Duodenal mucosa (tissue), 2 donors: Measurements from ENCODE around the gene SRGAP2.
"Not testable (repeated sequence)": the region's sequence is repeated elsewhere in the genome, so short reads cannot be mapped to it uniquely, and the experiment has no call there.

Source experiments
- H3K27ac ChIP-seq: one replicate; pipeline ENCODE4 v1.7.0; 2013; ENCODE audit warnings: low read depth, low read length
- H3K27me3 ChIP-seq, 2 donors: one replicate each; pipeline ENCODE4 v1.7.0; 2013; ENCODE audit warnings: low read length in 2 of 2, control low read depth in 1 of 2; ENCODE audit not compliant: insufficient read depth in 2 of 2, control insufficient read depth in 1 of 2
- H3K36me3 ChIP-seq, 2 donors: one replicate each; pipeline ENCODE4 v1.7.0; 2013; ENCODE audit warnings: low read length in 2 of 2, control low read depth in 1 of 2; ENCODE audit not compliant: insufficient read depth in 2 of 2, control insufficient read depth in 1 of 2
- H3K4me1 ChIP-seq, 2 donors: one replicate each; pipeline ENCODE4 v1.7.0; 2013; ENCODE audit warnings: low read length in 2 of 2, control low read depth in 1 of 2; ENCODE audit not compliant: insufficient read depth in 2 of 2, control insufficient read depth in 1 of 2
- H3K4me3 ChIP-seq, 2 donors: one replicate each; pipeline ENCODE4 v1.7.0; 2013; ENCODE audit warnings: low read length in 2 of 2, low read depth in 1 of 2
- H3K9ac ChIP-seq, 2 donors: one replicate each; pipeline ENCODE4 v1.7.0; 2013; ENCODE audit warnings: low read length in 2 of 2, low read depth in 1 of 2
- H3K9me3 ChIP-seq, 2 donors: one replicate each; pipeline ENCODE4 v1.7.0; 2013; ENCODE audit warnings: low read length in 2 of 2, control low read depth in 1 of 2; ENCODE audit not compliant: control insufficient read depth in 1 of 2

Gene SRGAP2

GRCh38 chr1:206229286-206229685 is 25.9 kb downstream of the SRGAP2 start:
- H3K27ac ChIP-seq, H3K4me3 ChIP-seq, H3K36me3 ChIP-seq, H3K9me3 ChIP-seq, H3K9ac ChIP-seq, H3K27me3 ChIP-seq, H3K4me1 ChIP-seq: not testable (repeated sequence)

DNA sequence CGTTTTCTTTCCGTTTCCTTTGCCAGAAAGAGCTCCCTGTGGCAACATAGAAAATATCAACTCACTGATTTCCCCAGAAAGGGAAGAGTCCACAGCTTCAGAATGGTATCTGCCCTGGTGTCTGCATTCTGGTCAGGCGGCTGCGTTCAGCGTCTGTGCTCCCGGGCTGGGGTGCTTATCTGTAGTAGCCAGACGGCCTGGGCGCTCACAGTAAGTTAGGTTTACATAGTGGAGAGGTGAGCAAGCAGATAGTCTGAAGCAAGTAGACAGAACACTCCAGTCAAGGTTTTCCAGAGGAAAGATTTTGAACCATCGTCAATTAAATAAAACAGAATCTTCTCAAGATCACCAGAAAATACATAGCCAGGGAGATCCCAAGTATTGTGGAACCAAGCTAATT is 28.6 kb downstream of the SRGAP2 start:
- not testable (repeated sequence) for H3K4me3 ChIP-seq

DNA sequence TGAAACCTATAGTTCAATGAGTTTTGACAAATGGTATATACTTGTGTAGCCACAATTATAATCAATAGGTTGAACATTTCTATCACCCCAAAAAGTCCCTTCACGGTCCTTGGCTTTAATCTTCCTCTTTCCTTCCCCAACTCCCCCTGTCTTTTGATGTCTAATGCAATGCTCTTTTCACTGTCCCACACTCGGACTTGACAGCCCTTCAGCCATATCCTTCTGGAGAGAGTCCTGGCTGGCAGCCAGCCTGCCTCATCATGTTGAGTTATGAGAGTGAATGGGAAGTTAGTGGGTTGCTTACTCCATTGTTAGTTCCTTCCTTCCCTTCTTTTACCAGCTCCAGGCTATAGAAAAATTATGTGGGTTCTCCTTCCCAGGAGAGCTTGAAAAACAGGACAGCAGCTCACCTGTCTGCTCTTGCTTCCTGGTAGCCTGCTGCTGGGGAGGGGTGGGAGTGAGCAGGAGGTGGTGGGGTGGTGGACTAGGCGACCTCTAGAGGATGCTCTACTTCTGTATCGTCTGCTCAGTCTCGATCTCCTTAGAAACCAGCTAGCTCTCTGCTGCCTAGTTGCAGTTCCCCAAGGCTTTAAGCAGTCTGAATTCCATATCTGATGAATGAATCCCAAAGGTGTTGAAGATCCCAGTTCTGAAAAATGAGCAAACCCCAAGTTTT is 29.8 kb downstream of the SRGAP2 start:
- not testable (repeated sequence) for H3K4me1 ChIP-seq, H3K9ac ChIP-seq, H3K27me3 ChIP-seq, H3K4me3 ChIP-seq, H3K9me3 ChIP-seq, H3K36me3 ChIP-seq, H3K27ac ChIP-seq

More for the DNA sequence above, 28.6 kb downstream of the SRGAP2 start:
- H3K27me3 ChIP-seq, H3K9me3 ChIP-seq, H3K36me3 ChIP-seq, H3K4me1 ChIP-seq, H3K27ac ChIP-seq, H3K9ac ChIP-seq: not testable (repeated sequence)

- H3K27me3 ChIP-seq, H3K9ac ChIP-seq, H3K4me1 ChIP-seq, H3K4me3 ChIP-seq, H3K27ac ChIP-seq, H3K36me3 ChIP-seq, H3K9me3 ChIP-seq: not testable (repeated sequence)
Observed at GRCh38 chr1:206234189-206234916, 31.0 kb downstream of the SRGAP2 start.

DNA sequence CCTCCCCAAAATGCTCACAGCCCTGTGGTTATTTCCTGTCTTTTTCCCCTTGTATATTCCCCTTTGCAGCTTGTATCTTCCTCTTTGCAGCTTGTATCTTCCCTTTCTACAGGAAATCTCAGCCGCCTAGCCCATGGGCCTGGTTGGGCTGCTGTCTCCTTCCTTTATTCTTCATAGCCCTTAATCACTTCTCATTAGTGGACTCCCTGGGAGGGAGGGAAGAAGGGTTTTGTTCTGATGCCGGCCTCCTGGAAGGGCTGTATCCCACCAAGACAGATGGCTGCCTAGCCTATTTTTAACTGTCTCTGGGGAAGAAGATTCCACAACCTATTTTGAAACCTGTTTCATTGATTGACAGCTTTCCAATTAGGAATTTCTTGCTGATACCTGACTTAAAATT is 31.8 kb downstream of the SRGAP2 start:
- H3K9me3 ChIP-seq, H3K27ac ChIP-seq, H3K36me3 ChIP-seq, H3K27me3 ChIP-seq, H3K9ac ChIP-seq, H3K4me3 ChIP-seq, H3K4me1 ChIP-seq: not testable (repeated sequence)

- H3K27me3 ChIP-seq, H3K9ac ChIP-seq, H3K36me3 ChIP-seq, H3K27ac ChIP-seq, H3K4me1 ChIP-seq, H3K9me3 ChIP-seq, H3K4me3 ChIP-seq: not testable (repeated sequence)
Observed at GRCh38 chr1:206240288-206240687, 36.9 kb downstream of the SRGAP2 start.

DNA sequence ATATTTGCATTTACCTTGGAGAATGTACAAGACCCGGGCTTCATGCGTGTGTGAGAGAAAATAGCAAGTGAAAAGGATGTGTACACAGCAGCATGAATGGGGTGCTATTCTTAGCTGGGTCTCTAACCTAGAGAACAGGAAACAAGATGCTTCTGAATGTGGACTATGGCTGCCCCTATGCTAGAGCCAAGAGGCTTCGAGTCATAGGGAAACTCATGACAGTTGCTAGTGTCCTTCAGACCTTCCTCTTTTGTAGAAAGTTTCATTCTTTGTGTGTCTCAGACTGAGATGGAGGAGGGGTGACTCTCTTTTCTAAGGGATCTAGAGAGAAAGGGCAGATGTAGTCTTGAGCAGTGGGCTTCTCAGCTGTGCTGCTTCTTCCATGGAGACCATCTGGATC is 40.0 kb downstream of the SRGAP2 start:
- H3K9ac ChIP-seq, H3K36me3 ChIP-seq, H3K9me3 ChIP-seq, H3K4me3 ChIP-seq, H3K27me3 ChIP-seq, H3K27ac ChIP-seq, H3K4me1 ChIP-seq: not testable (repeated sequence)

DNA sequence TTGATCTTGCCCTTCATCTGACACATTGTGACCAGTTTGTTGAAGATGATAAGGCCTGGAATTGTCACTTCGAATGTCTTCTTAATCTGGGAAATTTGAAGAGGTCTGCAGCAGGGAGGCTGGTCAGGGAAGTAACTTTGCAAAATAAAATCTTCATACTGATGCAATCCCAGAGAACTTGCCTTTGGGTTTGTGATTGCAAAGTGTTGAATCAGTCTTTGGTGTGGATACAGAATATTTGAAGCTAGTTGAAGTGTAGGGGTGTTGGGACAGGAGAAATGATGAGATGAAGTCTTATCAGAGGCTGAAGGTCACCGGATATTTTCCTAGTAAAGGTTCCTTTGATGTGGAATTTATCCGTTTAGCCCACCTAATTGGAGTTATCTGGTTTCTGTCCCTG is 42.1 kb downstream of the SRGAP2 start:
- H3K4me3 ChIP-seq, H3K9ac ChIP-seq, H3K4me1 ChIP-seq, H3K9me3 ChIP-seq, H3K27me3 ChIP-seq, H3K36me3 ChIP-seq, H3K27ac ChIP-seq: not testable (repeated sequence)

GRCh38 chr1:206246129-206246886 is 43.0 kb downstream of the SRGAP2 start:
- H3K27me3 ChIP-seq, H3K36me3 ChIP-seq, H3K9me3 ChIP-seq, H3K4me3 ChIP-seq, H3K4me1 ChIP-seq, H3K27ac ChIP-seq, H3K9ac ChIP-seq: not testable (repeated sequence)

DNA sequence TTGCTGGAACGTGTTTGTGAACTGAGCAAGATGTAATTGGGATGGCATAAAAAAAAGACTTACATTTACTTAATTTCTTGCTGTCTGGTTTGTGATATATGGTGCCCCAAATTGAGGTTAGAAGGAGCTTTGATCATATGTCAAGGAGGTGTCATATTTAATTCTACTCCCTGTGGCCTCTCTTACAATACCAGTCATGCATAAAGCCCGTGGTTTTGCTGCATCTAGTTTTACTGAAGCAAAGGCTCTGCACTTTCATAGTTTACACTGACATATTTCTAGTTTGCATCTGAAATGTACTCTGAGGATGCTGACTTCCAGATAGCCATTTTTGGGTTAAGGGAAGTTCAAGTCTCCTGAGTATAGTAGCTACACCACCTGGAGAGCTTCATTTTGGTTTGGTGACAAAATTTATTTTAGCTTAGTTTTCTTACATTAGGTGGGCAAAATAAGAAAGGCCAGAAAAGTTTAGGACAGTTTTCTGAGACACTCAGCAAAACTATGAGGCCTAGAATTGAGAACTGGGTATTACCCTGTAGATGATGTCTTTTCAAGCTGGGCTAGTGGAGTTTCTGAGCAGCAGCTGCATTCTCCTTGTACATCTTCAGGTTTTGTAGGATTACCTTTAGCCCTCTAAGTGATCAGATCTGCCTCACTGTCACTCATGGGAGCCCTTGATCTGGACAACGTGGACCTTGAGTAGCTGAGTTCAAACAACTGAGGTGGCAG is 47.8 kb downstream of the SRGAP2 start:
- not testable (repeated sequence) for H3K27ac ChIP-seq, H3K4me3 ChIP-seq, H3K36me3 ChIP-seq, H3K4me1 ChIP-seq, H3K9ac ChIP-seq, H3K27me3 ChIP-seq, H3K9me3 ChIP-seq
